Measurements from ENCODE around the gene DDX59.

DNA sequence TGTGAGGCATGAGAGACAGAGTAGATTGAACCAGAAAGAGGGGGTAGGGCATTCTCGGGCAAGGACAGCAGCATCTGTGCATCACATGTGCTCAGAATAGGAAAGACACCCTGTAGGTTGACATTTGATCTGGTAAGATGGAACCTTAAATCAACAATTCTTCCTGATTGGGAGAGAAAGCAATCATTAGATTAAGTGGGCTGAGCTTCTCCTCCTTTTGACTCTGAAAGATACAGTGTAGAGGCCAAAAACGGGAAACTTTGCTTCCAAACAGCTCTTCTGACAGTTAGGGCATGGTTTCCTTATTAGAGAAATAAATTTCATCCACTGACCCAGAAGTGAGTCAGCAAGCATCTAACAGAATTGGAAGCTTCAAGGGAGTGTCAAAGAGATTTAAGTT, 58.9 kb downstream of the DDX59 start:
- TF ChIP-seq POLR2A (IDR thresholded peaks at IDR 0.05; ENCODE audit: low read length) (no peak), GATA1 (IDR thresholded peaks at IDR 0.05; ENCODE audit: low read depth, low read length) (no peak)

Measured in erythroblast (primary cell).